HUES48 (cell line): ENCODE data around the gene ENDOG.

Experiments
- H3K27ac ChIP-seq: one replicate; pipeline ENCODE4 v1.7.0; 2013; ENCODE audit warnings: low read depth, low read length, inconsistent platforms
- H3K27me3 ChIP-seq: 2 replicates; pipeline ENCODE4 v1.6.1; 2013; ENCODE audit warnings: mild to moderate bottlenecking, low read length; ENCODE audit not compliant: control insufficient read depth, insufficient read depth
- H3K36me3 ChIP-seq: 2 replicates; pipeline ENCODE4 v1.6.1; 2013; ENCODE audit warnings: low read length; ENCODE audit not compliant: control insufficient read depth, insufficient read depth
- H3K4me1 ChIP-seq: 2 replicates; pipeline ENCODE4 v1.6.1; 2013; ENCODE audit warnings: mild to moderate bottlenecking, low read length; ENCODE audit not compliant: control insufficient read depth, insufficient read depth
- H3K4me3 ChIP-seq: 2 replicates; pipeline ENCODE4 v1.5.1; 2013; ENCODE audit warnings: mild to moderate bottlenecking, low read depth, low read length
- H3K9ac ChIP-seq: 2 replicates; pipeline ENCODE4 v1.6.1; 2013; ENCODE audit warnings: mild to moderate bottlenecking, low read depth, low read length, moderate library complexity
- H3K9me3 ChIP-seq: 2 replicates; pipeline ENCODE4 v1.6.1; 2013; ENCODE audit warnings: low read length; ENCODE audit not compliant: control insufficient read depth, insufficient read depth

The ENDOG gene

GRCh38 chr9:128805661-128806060 lies 12.6 kb upstream of the ENDOG start:
- Histone ChIP-seq H3K9ac (no peak overlapping the region), H3K27me3 (no peaks in the 10 kb centered on the region), H3K36me3 (peaks cover 48% of the 10 kb centered on the region), H3K27ac (no peak overlapping the region), H3K4me3 (no peak overlapping the region), H3K9me3 (no peaks in the 10 kb centered on the region), H3K4me1 (no peaks in the 10 kb centered on the region)

GRCh38 chr9:128807827-128808226 lies 10.5 kb upstream of the ENDOG start:
- Histone ChIP-seq H3K27me3 (no peaks in the 10 kb centered on the region), H3K9ac (no peak overlapping the region), H3K27ac (no peak overlapping the region), H3K4me1 (no peaks in the 10 kb centered on the region), H3K9me3 (no peaks in the 10 kb centered on the region), H3K36me3 (peaks cover 42% of the 10 kb centered on the region), H3K4me3 (no peak overlapping the region)

GRCh38 chr9:128808543-128808942 lies 9.8 kb upstream of the ENDOG start:
- Histone ChIP-seq H3K27ac (no peak overlapping the region), H3K36me3 (peaks cover 37% of the 10 kb centered on the region), H3K9me3 (no peaks in the 10 kb centered on the region), H3K4me1 (no peaks in the 10 kb centered on the region), H3K27me3 (no peaks in the 10 kb centered on the region), H3K9ac (no peak overlapping the region), H3K4me3 (no peak overlapping the region)

GRCh38 chr9:128809036-128809599 lies 9.2 kb upstream of the ENDOG start:
- H3K27ac ChIP-seq, result no peak overlapping the region
- no peaks in the 10 kb centered on the region for H3K4me1 ChIP-seq
- H3K4me3 ChIP-seq, result no peak overlapping the region
- H3K9ac ChIP-seq, result no peak overlapping the region
- peaks cover 31% of the 10 kb centered on the region for H3K36me3 ChIP-seq
- no peaks in the 10 kb centered on the region for H3K9me3 ChIP-seq
- H3K27me3 ChIP-seq, result no peaks in the 10 kb centered on the region

DNA sequence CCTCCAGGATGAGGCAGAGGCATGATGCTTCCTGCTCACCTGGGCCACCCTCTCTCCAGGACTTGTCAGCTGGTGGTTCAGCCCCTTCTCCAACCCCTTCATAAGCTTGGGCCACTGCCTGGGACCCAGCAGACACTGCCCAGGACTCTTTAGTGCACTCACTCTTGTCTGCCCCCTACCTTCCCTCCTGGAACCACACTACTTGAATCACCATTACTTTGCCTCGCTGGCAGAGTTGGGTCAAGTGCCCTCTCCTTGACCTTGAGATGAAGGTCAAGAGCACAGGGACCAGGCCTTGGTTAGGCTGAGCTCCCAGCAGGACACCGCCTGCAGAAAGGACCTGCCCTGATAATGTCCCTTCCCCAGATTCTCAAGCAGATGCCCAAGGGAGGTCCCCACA lies 8.5 kb upstream of the ENDOG start:
- no peaks in the 10 kb centered on the region for H3K9me3 ChIP-seq
- H3K4me1 ChIP-seq, result no peaks in the 10 kb centered on the region
- no peak overlapping the region for H3K27ac ChIP-seq
- no peaks in the 10 kb centered on the region for H3K27me3 ChIP-seq
- no peak overlapping the region for H3K9ac ChIP-seq
- H3K4me3 ChIP-seq, result no peak overlapping the region
- H3K36me3 ChIP-seq, result peaks cover 30% of the 10 kb centered on the region

DNA sequence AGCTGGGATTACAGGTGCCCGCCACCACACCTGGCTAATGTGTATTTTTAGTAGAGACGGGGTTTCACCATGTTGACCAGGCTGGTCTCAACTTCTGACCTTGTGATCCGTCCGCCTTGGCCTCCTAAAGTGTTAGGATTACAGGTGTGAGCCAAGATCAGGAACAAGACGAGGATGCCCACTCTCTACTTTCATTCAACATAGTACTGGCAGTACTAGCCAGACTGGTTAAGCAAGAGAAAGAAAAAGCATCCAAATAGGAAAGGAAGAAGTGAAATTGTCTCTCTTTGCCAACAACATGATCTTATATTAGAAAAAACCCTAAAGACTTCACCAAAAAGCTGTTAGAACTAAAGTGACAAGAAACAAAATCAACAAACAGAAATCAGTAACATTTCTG lies 7.4 kb upstream of the ENDOG start:
- Histone ChIP-seq H3K9me3 (no peaks in the 10 kb centered on the region), H3K9ac (no peak overlapping the region), H3K4me3 (no peak overlapping the region), H3K27me3 (no peaks in the 10 kb centered on the region), H3K36me3 (peaks cover 21% of the 10 kb centered on the region), H3K27ac (no peak overlapping the region), H3K4me1 (no peaks in the 10 kb centered on the region)

DNA sequence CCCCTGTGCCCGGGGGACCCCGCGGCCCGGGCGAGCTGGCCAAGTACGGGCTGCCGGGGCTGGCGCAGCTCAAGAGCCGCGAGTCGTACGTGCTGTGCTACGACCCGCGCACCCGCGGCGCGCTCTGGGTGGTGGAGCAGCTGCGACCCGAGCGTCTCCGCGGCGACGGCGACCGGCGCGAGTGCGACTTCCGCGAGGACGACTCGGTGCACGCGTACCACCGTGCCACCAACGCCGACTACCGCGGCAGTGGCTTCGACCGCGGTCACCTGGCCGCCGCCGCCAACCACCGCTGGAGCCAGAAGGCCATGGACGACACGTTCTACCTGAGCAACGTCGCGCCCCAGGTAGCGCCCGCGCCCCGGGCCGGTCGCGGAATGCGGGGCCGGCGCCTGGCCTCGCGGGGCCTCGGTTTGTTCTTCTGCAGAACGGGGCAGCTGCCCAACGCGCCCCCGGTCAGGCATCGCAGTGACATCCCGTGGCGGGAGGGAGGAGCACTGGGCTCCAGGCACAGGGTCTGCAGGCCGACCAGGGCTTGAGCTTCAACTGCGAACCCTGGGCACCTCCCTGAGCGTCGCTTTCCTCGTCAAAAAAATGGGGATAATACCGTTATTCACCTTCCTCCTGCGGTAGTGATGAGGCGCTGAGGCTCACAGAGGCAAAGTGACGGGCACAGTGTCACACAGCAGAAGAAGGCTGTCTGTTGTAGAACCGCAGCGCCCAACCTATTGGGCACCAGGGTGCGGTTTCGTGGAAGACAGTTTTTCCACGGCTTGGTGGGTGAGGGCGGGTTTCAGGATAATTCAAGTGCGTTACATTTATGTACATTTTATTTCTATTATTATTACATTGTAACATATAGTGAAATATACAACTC lies 777 bp downstream of the ENDOG start:
- no peak overlapping the region for H3K27ac ChIP-seq
- H3K4me3 ChIP-seq, result peak overlapping the region; percentile 79
- no peaks in the 10 kb centered on the region for H3K9me3 ChIP-seq
- H3K36me3 ChIP-seq, result peaks cover 28% of the 10 kb centered on the region
- no peaks in the 10 kb centered on the region for H3K27me3 ChIP-seq
- H3K9ac ChIP-seq, result peak overlapping the region; percentile 81; the same call in 1 of the 2 replicates
- no peaks in the 10 kb centered on the region for H3K4me1 ChIP-seq

- Histone ChIP-seq H3K4me3 (peak overlapping the region; percentile 79; the same call in 1 of the 2 replicates), H3K36me3 (peaks cover 37% of the 10 kb centered on the region), H3K27ac (no peak overlapping the region), H3K27me3 (no peaks in the 10 kb centered on the region), H3K9ac (no peak overlapping the region; the same call in 1 of the 2 replicates), H3K4me1 (no peaks in the 10 kb centered on the region), H3K9me3 (no peaks in the 10 kb centered on the region)
Observed at GRCh38 chr9:128819716-128820664, 1.7 kb downstream of the ENDOG start.

GRCh38 chr9:128820665-128821583 lies 2.6 kb downstream of the ENDOG start:
- H3K27ac ChIP-seq, result no peak overlapping the region
- H3K4me1 ChIP-seq, result no peaks in the 10 kb centered on the region
- H3K36me3 ChIP-seq, result peaks cover 47% of the 10 kb centered on the region
- H3K27me3 ChIP-seq, result no peaks in the 10 kb centered on the region
- H3K4me3 ChIP-seq, result no peak overlapping the region
- no peak overlapping the region for H3K9ac ChIP-seq
- H3K9me3 ChIP-seq, result no peaks in the 10 kb centered on the region
